Amygdala (tissue), 56 donors: ENCODE measurements around the gene CYP3A5.
"Not testable (repeated sequence)": the region's sequence is repeated elsewhere in the genome, so short reads cannot be mapped to it uniquely, and the experiment has no call there.

Experiments used
- DNase-seq, 56 donors: peaks; one replicate each; lab custom pipeline; 2025; lab: John Stamatoyannopoulos, UW

Gene CYP3A5

GRCh38 chr7:99685871-99686608 lies 6.2 kb upstream of the CYP3A5 start:
- DNase-seq = not testable (repeated sequence)

- DNase-seq = no peak
These were observed 5.4 kb upstream of the CYP3A5 start for GRCh38 chr7:99685129-99685758.

- no peak for DNase-seq
These were observed 780 bp downstream of the CYP3A5 start for GRCh38 chr7:99679032-99679399.

- DNase-seq = no peak
These were observed 2.1 kb downstream of the CYP3A5 start for GRCh38 chr7:99677648-99678045.

- DNase-seq = no peak
These were observed 2.7 kb downstream of the CYP3A5 start for GRCh38 chr7:99677013-99677647.

- no peak for DNase-seq
These were observed 4.6 kb downstream of the CYP3A5 start for GRCh38 chr7:99674995-99675742.

- DNase-seq = no peak
These were observed 7.2 kb downstream of the CYP3A5 start for GRCh38 chr7:99672573-99672972.

GRCh38 chr7:99669782-99670181 lies 10.0 kb downstream of the CYP3A5 start:
- DNase-seq = no peak

GRCh38 chr7:99668541-99668940 lies 11.3 kb downstream of the CYP3A5 start:
- DNase-seq = no peak

GRCh38 chr7:99667179-99667578 lies 12.6 kb downstream of the CYP3A5 start:
- DNase-seq = no peak

GRCh38 chr7:99666013-99666395 lies 13.8 kb downstream of the CYP3A5 start:
- DNase-seq = no peak

GRCh38 chr7:99665312-99666012 lies 14.3 kb downstream of the CYP3A5 start:
- DNase-seq = no peak

- not testable (repeated sequence) for DNase-seq
These were observed 21.9 kb downstream of the CYP3A5 start for GRCh38 chr7:99657879-99658278.

- DNase-seq = not testable (repeated sequence)
These were observed 25.2 kb downstream of the CYP3A5 start for GRCh38 chr7:99654626-99655025.

GRCh38 chr7:99653754-99654153 lies 26.0 kb downstream of the CYP3A5 start:
- no peak for DNase-seq

- not testable (repeated sequence) for DNase-seq
These were observed 26.5 kb downstream of the CYP3A5 start for GRCh38 chr7:99653269-99653668.

GRCh38 chr7:99652671-99653070 lies 27.1 kb downstream of the CYP3A5 start:
- no peak for DNase-seq

- DNase-seq = no peak
These were observed 28.5 kb downstream of the CYP3A5 start for GRCh38 chr7:99651290-99651689.

- no peak for DNase-seq
These were observed 31.0 kb downstream of the CYP3A5 start for GRCh38 chr7:99648843-99649242.

GRCh38 chr7:99645590-99645989 lies 34.2 kb downstream of the CYP3A5 start:
- no peak for DNase-seq

GRCh38 chr7:99644431-99644830 lies 35.4 kb downstream of the CYP3A5 start:
- DNase-seq = no peak
